GM15510 (cell line): ENCODE results near the gene PALLD.

Experiments
- POLR2A ChIP-seq: IDR thresholded peaks from 3 replicates; pipeline ENCODE4 v1.6.1; 2011; ENCODE audit warnings: borderline replicate concordance; ENCODE audit not compliant: insufficient read length; ENCODE audit errors: extremely low read depth

Gene PALLD

DNA sequence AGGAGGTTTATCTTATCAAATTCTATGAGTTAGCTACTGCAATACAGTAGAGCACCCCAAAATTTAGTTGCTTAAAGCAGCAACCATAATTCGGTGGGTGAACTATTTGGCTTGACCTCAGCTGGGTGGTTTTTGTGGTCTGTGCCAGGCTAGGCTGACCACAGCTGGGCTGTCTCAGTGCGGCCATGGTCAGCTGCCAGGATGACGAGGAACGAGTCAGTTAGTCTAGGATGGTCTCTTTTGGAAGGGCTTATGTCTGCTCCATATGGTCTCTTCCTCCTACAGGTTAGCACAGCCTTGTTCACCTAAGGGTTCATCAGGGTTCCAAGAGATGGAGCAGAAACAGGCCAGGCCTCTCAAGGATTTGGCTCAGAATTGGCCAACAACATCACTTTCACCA, 210.4 kb downstream of the PALLD start:
- TF ChIP-seq POLR2A = no peak

DNA sequence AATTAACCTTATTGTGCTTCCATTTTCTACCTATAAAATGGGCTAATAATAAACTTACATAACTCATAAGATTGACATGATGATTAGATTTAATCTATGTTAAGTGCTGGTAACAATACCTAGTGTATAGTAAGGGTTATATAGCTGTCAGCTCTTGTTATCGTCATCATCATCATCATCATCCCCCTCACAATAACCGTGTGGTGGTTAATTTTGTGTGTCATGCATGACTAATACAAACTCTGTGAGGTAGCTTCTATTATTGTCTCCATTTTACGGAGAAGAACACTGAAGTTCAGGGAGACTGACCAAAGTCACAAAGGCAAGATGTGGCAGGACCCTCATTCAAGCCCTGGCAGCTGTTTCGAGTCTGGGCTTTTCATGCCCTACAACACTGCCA, 211.3 kb downstream of the PALLD start:
- TF ChIP-seq POLR2A = no peak

DNA sequence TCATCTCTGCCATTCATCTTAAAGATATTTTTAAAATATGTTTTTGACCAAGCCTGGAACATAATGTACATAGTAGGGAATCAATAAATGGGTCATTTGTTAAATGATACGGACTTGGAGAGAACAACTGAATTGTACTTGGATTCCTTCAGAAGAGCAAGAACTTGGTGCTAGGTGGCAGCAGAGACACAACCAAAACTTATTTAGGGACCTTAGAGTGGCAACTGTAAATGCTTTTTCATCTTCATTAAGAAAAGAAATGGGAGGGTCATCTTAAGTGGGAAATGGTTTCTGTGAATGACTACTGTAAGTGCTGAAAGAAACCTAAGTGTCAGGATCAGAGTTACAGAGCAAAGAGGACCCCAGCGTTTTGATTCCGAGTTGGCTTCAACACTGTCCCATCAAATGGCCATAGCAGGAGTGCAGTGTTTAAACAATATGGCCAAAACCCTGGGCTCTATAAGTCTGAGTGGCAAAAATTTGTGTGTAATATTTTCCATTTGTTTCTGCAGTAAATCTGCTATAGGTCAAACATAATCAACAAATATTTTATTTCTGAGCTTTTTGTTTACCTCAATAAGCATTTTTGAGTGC, 213.6 kb downstream of the PALLD start:
- no peak for TF ChIP-seq POLR2A

DNA sequence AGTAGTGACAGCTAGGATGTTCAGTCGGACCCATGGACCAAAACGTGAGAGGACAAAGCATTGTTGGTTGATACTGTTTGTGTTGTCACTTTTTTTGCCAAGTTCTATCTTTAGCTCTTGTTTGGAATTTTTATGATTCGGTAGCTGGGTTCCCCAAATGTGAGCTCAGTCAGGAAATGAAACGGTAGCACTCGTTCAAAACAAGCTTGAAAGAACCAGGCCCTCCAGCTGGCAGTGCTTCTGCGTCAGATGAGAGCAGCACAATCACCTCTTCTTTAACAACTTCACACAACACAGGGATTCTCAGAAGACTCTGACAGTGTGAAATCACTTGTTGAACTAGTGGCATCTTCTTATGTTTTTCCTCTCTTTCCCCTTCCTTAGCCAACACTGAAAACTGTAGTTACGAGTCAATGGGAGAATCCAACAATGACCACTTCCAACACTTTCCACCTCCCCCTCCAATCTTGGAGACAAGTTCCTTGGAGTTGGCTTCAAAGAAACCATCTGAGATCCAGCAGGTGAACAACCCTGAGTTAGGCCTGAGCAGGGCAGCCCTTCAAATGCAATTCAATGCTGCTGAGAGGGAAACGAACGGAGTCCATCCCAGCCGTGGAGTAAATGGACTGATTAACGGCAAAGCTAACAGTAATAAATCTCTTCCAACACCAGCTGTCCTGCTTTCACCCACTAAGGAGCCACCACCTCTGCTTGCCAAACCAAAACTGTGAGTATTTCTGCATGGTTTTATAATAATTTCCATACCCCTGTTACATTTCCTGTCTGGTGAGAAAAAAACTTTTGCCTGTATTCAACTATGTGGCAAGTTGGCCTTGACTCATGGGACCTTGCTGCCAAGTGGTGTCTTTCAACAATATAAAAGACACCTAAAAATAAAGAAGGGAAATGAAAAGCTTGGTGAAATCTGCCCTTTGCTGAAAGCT, 214.6 kb downstream of the PALLD start:
- TF ChIP-seq POLR2A = no peak

- TF ChIP-seq POLR2A = no peak
Measured at GRCh38 chr4:168712316-168712890, 215.6 kb downstream of the PALLD start.

DNA sequence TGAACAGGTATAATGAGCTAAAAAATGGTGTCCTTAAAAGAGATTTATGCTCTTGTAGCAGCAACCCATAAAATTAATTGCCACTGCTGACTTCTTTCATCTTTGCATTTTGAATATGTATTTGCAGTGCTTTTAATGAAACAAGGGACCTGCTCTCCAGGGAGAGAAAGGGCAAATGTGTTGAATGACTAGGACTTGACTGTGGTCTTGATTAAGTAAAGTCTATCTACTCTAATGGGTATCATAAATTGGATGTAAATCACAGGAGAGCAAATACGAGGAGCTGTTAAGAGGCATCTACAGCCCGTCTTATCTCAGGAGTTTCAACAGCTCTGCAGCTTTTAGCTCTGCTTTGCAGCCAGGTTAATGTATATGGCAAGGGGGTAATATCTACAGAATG, 216.4 kb downstream of the PALLD start:
- TF ChIP-seq POLR2A = no peak

DNA sequence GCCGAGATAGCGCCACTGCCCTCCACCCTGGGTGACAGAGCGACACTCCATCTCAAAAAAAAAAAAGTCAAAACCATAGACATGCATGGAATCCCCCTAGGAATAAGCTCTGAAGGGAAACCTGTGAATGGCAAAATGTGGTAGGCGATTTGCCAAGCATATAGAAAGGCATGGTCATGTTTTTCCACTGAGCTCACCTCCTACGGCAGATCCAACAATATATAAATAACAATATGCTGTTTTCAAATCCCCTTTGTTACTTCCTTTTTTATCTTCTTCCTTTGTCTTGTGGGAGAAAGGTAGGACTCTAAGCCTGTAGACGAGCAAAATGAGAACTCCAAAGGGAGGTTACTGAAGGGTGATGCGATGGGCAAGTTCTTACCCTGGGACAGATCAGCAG, 219.0 kb downstream of the PALLD start:
- no peak for TF ChIP-seq POLR2A

GRCh38 chr4:168716406-168717129, 219.7 kb downstream of the PALLD start:
- TF ChIP-seq POLR2A = no peak

- TF ChIP-seq POLR2A = no peak
Measured at GRCh38 chr4:168717847-168718246, 221.0 kb downstream of the PALLD start.

GRCh38 chr4:168719725-168720124, 222.9 kb downstream of the PALLD start:
- TF ChIP-seq POLR2A = no peak

DNA sequence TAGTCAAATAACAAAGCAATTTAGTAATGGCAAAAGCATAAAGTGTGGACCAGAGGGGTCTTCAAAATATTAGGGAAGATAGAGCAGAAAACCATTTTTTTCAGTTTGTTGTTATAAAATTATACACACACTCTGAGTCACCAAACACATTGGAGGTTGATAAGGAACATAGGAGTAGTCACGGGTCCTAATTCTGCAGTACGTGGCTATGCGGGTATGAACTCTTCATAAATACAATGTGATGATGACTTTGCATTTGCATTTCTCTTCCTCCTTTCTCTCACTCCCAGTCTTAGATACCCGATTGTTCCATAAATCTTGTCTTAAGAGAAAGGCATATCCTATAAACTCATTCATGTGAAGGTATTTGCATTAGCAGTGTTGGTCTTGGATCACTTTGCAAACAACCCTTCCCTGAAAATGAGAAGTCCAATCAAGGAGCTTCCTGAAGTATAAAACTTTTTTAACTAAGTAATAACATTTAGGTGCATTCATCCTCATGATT, 223.6 kb downstream of the PALLD start:
- no peak for TF ChIP-seq POLR2A

DNA sequence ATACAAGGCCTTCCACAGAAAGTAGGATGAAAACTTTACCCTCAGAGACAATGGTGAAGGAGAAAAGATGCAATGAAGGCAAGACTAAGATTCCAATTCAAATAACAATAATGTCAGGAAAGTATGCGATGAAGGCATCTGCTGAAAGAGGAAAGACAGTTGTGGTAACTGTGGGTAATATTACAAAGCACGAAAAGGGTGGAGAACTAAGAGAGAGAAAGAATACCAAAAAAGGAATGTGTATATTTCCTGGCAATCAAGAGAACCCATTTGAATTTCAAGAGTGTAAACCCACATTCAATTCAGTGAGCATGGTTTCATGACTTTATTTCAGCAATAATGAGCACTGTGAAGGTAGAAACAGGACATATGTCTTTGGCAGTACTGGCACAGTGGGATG, 225.5 kb downstream of the PALLD start:
- TF ChIP-seq POLR2A = no peak

DNA sequence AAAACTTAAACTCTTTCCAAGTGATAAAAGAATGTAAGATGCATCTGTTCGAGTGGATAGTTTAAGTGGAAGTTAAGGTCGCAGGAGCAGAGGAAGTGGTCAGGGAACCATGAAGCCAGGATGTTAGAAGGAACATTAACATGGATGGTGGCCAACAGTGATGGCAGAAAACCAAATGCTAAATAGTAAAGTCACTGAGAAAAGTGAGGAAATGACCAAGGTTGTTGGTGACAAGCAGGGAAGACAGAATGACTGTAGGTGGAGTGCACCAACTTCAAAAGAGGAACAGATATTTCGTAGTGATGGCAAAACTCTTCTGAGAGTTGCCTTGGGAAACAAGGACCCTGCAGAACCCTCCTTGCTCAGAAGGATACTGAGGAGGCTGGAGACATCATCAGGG, 226.2 kb downstream of the PALLD start:
- no peak for TF ChIP-seq POLR2A

DNA sequence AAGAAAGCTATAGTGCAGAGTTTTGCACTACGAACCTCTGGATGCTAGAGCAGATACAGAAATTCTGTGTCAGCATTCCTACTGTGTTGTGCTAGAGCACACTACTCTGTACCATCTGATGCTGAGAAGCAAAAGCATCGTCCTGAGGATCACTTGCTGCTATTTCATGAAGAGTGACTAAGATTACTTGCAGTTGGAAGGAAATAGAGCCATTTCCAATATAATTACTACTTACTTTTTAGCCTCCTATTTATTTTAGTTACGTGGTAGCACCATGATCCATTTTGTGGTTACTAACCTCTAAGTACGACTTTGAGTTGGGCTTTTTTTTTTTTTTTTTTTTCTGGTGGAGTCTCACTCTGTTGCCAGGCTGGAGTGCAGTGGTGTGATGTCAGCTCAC, 226.7 kb downstream of the PALLD start:
- TF ChIP-seq POLR2A = no peak

DNA sequence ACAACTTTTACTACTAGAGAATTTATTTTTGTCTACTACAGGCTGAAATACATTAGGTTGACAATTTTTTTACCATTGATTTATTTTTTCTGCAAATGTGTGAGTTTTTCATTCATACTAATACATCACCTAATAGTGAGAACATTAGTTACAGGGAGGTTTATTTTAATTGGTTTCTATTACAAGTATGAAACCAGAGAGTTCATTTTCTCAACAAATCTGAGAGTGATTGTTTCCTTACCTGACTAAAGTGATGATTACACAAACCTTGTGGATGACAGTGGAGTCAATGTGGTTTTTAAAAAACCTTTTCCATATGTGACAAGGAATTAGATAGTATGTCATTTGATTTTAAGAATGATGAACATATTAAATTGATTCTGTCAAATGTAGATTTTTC, 227.4 kb downstream of the PALLD start:
- TF ChIP-seq POLR2A = no peak
